Effector memory CD8-positive, alpha-beta T cell (primary cell): Measurements from ENCODE around the gene DLG2.

ENCODE experiments used
- ATAC-seq: fragments of 150-1000 bp; cut with Tn5 transposase; replicated peaks from 2 replicates; pipeline ENCODE4 v1.10.0; 2021; ENCODE audit warnings: mild to moderate bottlenecking, moderate library complexity
- DNase-seq, 3 experiments: peaks; one replicate each; pipeline ENCODE4 v3.0.0; 2021
- H3K27ac Mint-ChIP-seq, 2 donors: one replicate each; pipeline ENCODE4 v1.8.0; 2022; ENCODE audit warnings: mild to moderate bottlenecking in 2 of 2, mixed read lengths in 2 of 2, moderate library complexity in 2 of 2
- H3K27me3 Mint-ChIP-seq, 2 donors: one replicate each; pipeline ENCODE4 v1.8.0; 2022; ENCODE audit warnings: mixed read lengths in 2 of 2
- H3K36me3 Mint-ChIP-seq: one replicate; pipeline ENCODE4 v1.8.0; 2022; ENCODE audit warnings: mild to moderate bottlenecking, moderate library complexity, mixed read lengths; ENCODE audit not compliant: insufficient read depth
- H3K4me1 Mint-ChIP-seq, 2 donors: one replicate each; pipeline ENCODE4 v1.8.0; 2022; ENCODE audit warnings: low read depth in 2 of 2, mixed read lengths in 2 of 2
- H3K4me3 Mint-ChIP-seq, 2 donors: one replicate each; pipeline ENCODE4 v1.8.0; 2022; ENCODE audit warnings: mild to moderate bottlenecking in 2 of 2, mixed read lengths in 2 of 2, moderate library complexity in 2 of 2
- H3K9me3 Mint-ChIP-seq, 2 donors: one replicate each; pipeline ENCODE4 v1.8.0; 2022; ENCODE audit warnings: mixed read lengths in 2 of 2

The DLG2 gene

DNA sequence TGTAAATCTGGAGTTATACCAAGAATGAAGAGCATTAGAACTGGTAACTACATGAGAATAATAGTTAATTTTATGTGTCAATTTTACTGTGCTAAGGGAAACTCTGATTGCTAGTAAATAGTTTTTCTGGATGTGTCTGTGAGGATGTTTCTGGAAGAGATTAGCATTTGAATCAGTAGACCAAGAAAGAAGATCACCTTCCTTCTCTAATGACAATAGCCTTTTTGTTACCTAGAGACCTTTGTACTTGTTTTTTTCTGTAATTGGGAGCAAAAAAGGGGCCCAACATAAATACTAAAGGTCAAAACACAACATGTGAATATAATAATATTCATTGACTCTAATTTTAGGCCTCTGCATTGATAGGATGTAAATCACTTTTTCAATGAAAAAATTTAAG is 100.6 kb downstream of the DLG2 start:
- H3K36me3 Mint-ChIP-seq, result no peaks in the 10 kb centered on the region
- H3K27ac Mint-ChIP-seq, result no peak overlapping the region
- peaks cover 0 to 16% of the 10 kb centered on the region in 2 donors for H3K27me3 Mint-ChIP-seq
- ATAC-seq (no peak), DNase-seq (no peak)
- peaks cover 10% of the 10 kb centered on the region in 2 donors for H3K9me3 Mint-ChIP-seq
- no peak overlapping the region for H3K4me3 Mint-ChIP-seq
- H3K4me1 Mint-ChIP-seq, result no peaks in the 10 kb centered on the region

DNA sequence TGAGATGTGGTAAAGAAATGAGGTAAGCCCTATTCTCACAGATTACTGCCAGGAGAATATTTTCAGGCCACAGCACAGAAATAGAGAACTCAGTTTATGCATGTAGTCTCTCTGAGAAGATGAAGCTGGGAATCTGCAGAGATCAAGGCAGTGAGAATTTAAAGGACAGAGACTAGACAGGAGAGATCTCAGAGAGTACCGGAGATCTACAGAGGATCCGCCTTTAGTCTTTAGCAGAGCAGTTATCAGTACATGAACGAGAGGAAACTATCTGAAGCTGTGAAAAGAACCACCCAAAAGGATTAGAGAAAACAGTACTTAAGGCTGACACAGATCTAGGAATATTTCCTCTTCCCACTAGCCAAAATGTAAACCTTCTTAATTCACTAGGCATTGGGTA is 101.5 kb downstream of the DLG2 start:
- Mint-ChIP-seq H3K27ac (no peak overlapping the region), H3K36me3 (no peaks in the 10 kb centered on the region), H3K4me1 (no peaks in the 10 kb centered on the region), H3K27me3 (peaks cover 0 to 11% of the 10 kb centered on the region in 2 donors), H3K4me3 (no peak overlapping the region), H3K9me3 (peaks cover 11 to 13% of the 10 kb centered on the region in 2 donors)
- ATAC-seq, result no peak
- DNase-seq, result no peak

DNA sequence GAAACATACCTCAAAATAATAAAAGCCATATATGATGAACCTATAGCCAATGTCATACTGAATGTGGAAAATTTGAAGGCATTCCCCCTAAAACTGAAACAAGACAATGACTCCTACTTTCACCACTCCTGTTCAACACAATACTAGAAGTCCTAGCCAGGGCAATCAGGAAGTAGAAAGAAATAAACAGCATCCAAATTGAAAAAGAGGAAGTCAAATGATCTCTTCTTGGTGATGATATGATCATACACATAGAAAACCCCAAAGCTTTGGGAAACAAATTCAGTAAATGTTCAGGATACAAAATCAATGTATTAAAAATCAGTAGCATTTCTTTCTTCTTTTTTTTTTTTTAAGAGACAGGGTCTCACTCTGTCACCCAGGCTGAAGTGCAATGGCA is 109.9 kb downstream of the DLG2 start:
- no peak for DNase-seq
- H3K27ac Mint-ChIP-seq, result no peak overlapping the region
- no peaks in the 10 kb centered on the region for H3K36me3 Mint-ChIP-seq
- peaks cover 7 to 14% of the 10 kb centered on the region in 2 donors for H3K9me3 Mint-ChIP-seq
- H3K4me3 Mint-ChIP-seq, result no peak overlapping the region
- ATAC-seq, result no peak
- H3K4me1 Mint-ChIP-seq, result no peaks in the 10 kb centered on the region
- no peaks in the 10 kb centered on the region for H3K27me3 Mint-ChIP-seq

DNA sequence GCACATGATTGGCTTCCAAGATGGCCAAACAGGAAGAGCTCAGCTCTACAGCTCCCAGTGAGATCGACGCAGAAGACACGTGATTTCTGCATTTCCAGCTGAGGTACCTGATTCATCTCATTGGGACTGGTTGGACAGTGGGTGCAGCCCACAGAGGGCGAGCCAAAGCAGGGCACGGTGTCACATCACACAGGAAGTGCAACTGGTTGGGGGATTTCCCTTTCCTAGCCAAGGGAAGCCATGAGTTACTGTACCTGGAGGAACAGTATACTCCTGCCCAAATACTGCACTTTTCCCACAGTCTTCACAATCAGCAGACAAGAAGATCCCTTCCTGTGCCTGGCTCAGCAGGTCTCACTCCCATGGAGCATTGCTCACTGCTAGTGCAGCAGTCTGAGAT is 131.2 kb downstream of the DLG2 start:
- no peak for ATAC-seq
- H3K27me3 Mint-ChIP-seq, result no peaks in the 10 kb centered on the region
- no peaks in the 10 kb centered on the region for H3K4me1 Mint-ChIP-seq
- no peak for DNase-seq
- no peak overlapping the region for H3K4me3 Mint-ChIP-seq
- no peak overlapping the region for H3K27ac Mint-ChIP-seq
- H3K9me3 Mint-ChIP-seq, result peaks cover 7 to 32% of the 10 kb centered on the region in 2 donors
- no peaks in the 10 kb centered on the region for H3K36me3 Mint-ChIP-seq

DNA sequence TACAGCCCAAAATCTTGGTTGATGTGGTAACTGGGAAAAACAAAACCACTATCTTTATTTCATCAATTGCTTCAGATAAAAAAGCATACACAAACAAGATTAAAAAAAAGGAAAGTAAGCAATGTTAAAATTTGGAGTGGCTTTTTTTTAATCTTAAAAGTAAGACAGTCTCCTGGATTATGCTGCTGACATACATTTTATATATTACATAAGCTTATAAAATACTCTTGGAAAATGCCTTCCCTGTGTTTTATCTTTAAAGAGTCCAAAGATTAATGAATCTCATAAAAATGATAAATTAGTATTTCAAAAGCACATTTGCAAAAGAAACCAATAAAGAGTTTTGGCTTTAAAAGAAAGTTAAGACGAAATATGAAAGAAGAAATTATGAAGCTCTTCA is 132.7 kb downstream of the DLG2 start:
- Mint-ChIP-seq H3K4me3 (no peak overlapping the region), H3K36me3 (no peaks in the 10 kb centered on the region), H3K4me1 (no peaks in the 10 kb centered on the region), H3K27me3 (no peaks in the 10 kb centered on the region), H3K27ac (no peak overlapping the region), H3K9me3 (peaks cover 8 to 27% of the 10 kb centered on the region in 2 donors)
- DNase-seq (no peak), ATAC-seq (no peak)

DNA sequence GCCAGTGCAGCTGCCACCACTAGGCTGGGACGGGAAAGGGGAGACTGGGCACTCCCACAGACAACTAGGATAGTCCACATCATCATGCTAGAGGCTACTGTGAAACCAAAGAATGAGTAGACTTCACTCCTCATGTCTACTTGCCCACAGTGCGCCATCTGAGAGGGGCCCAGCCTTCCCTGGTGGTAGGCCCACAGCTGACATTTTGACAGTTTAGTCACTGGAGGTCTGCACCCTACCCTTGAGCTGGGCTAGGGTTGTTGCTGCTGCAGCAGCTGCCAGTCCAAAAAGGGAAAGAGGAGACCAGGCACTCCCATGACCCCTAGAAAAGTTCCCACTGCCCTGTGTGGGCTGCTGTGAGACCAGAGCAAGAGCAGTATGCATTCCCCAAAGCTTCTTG is 141.2 kb downstream of the DLG2 start:
- Mint-ChIP-seq H3K4me3 (no peak overlapping the region), H3K36me3 (no peaks in the 10 kb centered on the region), H3K27ac (no peak overlapping the region), H3K27me3 (no peaks in the 10 kb centered on the region), H3K9me3 (peaks cover 5 to 30% of the 10 kb centered on the region in 2 donors), H3K4me1 (no peaks in the 10 kb centered on the region)
- ATAC-seq (no peak), DNase-seq (no peak)

DNA sequence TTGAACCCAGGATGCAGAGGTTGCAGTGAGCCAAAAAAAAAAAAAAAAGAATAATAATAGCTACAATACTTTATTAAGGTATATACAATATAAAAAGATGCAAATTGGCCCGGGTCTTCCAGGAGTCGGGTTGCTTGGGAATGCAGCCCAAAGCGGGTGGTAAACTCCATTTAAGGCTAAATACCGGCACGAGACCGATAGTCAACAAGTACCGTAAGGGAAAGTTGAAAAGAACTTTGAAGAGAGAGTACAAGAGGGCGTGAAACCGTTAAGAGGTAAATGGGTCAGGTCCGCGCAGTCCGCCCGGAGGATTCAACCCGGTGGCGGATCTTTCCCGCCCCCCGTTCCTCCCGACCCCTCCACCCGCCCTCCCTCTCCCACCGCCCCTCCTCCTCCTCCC is 143.3 kb downstream of the DLG2 start:
- Mint-ChIP-seq H3K36me3 (no peaks in the 10 kb centered on the region), H3K9me3 (peaks cover 1 to 23% of the 10 kb centered on the region in 2 donors), H3K4me1 (no peaks in the 10 kb centered on the region), H3K27ac (no peak overlapping the region), H3K4me3 (no peak overlapping the region), H3K27me3 (no peaks in the 10 kb centered on the region)
- ATAC-seq (no peak), DNase-seq (no peak)

DNA sequence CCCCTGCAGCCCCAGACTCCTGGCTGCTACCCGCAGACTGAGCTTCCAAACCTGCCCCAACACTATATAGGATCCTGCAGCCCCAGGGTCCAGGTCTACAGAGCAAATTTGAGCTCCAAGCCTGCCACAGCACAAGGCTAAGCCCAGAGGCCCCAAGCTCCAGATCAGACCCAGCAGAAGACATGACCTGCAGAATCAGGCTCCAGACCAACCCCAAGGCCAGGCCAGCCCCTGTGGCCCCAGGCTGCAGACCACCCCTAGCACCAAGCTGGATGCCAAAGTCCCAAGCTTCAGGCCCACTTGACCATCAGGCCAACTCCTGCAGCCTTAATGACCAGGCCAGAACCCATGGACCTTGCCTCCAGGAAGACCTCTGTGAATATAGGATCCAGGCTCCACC is 145.3 kb downstream of the DLG2 start:
- ATAC-seq, result no peak
- Mint-ChIP-seq H3K4me1 (no peaks in the 10 kb centered on the region), H3K36me3 (no peaks in the 10 kb centered on the region), H3K9me3 (peaks cover 0 to 13% of the 10 kb centered on the region in 2 donors), H3K27ac (no peak overlapping the region), H3K27me3 (no peaks in the 10 kb centered on the region), H3K4me3 (no peak overlapping the region)
- no peak for DNase-seq

DNA sequence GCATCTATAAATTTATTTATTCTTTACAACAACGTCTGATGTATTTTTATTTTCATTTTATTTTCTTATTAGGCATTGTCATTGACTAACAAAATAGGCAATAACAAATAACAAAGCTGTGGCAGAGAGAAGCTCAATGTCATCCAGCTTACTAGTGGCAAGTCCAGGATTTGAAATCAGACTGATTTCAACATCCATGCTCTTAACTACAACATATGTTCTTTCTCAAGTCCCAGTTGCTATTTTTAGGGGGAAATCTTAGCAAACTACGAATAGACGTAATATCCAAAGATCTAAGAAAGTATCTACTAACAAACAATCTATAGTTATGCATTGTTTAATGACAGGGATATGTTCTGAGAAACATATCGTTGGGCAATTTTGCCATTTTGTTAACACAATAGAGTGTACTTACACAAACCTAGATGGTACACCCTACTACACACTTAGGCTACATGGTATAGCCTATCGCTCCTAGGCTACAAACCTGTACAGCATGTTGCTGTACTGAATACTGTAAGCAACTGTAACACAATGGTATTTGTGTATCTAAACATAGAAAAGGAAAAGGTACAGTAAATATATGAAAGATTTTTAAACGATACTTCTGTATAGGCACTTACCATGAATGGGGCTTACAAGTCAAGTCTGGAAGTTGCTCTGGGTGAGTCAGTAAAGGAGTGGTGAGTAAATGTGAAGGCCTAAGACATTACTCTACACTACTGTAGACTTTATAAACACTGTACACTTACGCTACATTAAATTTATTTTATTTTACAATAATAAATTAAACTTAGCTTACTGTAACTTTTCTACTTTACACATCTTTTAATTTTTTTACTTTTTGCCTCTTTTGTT is 151.3 kb downstream of the DLG2 start:
- Mint-ChIP-seq H3K4me3 (no peak overlapping the region), H3K36me3 (no peaks in the 10 kb centered on the region), H3K9me3 (peaks cover 2 to 9% of the 10 kb centered on the region in 2 donors), H3K4me1 (no peaks in the 10 kb centered on the region), H3K27me3 (no peaks in the 10 kb centered on the region), H3K27ac (no peak overlapping the region)
- no peak for ATAC-seq
- no peak for DNase-seq

DNA sequence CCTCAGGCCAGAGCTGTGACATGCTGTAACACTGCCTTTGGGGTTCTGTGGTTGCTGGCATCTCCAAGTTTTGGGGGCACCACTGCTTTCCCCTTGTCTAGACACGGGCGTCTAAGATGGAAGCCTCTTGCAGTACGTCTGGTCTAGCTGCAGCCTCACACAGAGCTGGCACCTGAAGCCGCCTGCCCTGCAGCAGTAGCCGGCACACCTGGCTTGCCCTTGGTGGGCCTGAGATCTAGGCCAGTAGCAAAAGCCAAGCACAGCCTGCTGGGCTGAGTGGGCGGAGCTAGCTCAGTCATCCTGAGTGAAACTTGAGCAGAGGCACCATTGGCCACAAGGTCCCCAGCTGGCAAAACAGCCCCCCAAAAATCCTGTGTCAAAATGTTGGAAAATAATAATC is 154.2 kb downstream of the DLG2 start:
- DNase-seq (no peak), ATAC-seq (no peak)
- H3K9me3 Mint-ChIP-seq, result peaks cover 16 to 24% of the 10 kb centered on the region in 2 donors
- no peak overlapping the region for H3K4me3 Mint-ChIP-seq
- no peaks in the 10 kb centered on the region for H3K36me3 Mint-ChIP-seq
- no peaks in the 10 kb centered on the region for H3K27me3 Mint-ChIP-seq
- no peak overlapping the region for H3K27ac Mint-ChIP-seq
- no peaks in the 10 kb centered on the region for H3K4me1 Mint-ChIP-seq

DNA sequence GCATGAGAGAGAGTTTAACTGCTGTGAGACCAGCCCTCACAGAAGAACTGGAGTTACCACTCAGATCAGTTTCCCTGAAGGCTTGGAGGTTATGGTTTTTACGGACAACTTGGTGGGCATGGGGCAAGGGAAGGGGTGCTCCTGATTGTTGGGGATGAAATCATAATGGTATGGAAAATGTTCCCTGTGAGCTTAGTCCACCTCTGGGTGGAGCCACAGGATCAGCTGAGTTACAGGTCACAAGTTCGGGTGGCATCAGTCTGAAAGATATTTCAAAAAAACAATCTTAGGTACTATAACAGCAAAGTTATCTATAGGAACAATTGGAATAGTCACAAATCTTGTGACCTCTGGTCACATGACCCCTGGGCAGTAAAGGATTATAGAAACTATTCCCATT is 162.9 kb downstream of the DLG2 start:
- no peaks in the 10 kb centered on the region for H3K36me3 Mint-ChIP-seq

DNA sequence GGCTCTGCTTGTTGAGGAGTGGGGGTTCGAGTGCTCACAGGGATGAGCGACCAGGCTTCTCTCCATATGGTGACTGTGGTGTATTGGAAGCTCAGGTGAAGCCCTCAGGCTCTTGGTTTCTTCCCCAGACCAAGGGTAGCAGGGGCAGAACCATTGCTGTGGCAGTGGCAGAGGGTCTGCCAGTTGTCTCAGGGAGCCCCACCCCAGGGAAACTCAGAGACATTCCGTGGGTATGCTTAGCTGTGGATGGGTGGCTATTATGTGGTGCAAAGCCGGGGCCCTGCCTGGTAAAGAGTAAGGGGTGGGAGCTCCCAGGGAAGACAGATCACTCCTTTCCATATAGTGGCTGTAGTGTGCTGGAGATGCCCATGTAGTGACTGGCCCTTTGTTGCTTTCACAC is 167.8 kb downstream of the DLG2 start:
- Mint-ChIP-seq H3K4me3 (no peak overlapping the region), H3K9me3 (peaks cover 28 to 42% of the 10 kb centered on the region in 2 donors)
- no peak for ATAC-seq

More for the DNA sequence above, 162.9 kb downstream of the DLG2 start:
- Mint-ChIP-seq H3K27ac (no peak overlapping the region), H3K27me3 (no peaks in the 10 kb centered on the region), H3K4me3 (no peak overlapping the region), H3K9me3 (peaks cover 16 to 18% of the 10 kb centered on the region in 2 donors), H3K4me1 (no peaks in the 10 kb centered on the region)
- no peak for ATAC-seq
- no peak for DNase-seq

DNA sequence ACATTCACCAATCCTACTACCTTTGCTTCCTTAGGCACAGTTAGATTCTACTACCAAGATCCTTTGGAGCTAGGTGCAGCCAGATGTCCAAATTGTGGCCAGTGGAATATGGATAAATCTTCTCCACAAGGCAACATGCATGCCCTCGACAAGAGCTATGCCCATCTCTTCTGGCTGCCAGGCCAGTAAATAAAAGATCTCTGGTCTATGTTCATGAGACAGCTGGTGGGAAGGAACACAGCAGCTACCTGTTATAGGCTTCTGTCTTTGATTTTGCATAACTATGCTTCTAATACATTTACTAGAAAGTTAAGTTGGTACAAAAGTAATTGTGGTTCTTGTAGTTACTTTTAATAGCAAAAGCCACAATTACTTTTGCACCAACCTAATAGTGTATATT is 182.7 kb downstream of the DLG2 start:
- no peaks in the 10 kb centered on the region for H3K4me1 Mint-ChIP-seq
- DNase-seq (no peak), ATAC-seq (no peak)
- no peak overlapping the region for H3K27ac Mint-ChIP-seq
- H3K27me3 Mint-ChIP-seq, result no peaks in the 10 kb centered on the region
- peaks cover 7 to 17% of the 10 kb centered on the region in 2 donors for H3K9me3 Mint-ChIP-seq
- H3K36me3 Mint-ChIP-seq, result no peaks in the 10 kb centered on the region
- H3K4me3 Mint-ChIP-seq, result no peak overlapping the region

More for the DNA sequence above, 167.8 kb downstream of the DLG2 start:
- no peak overlapping the region for H3K27ac Mint-ChIP-seq
- DNase-seq, result no peak
- H3K36me3 Mint-ChIP-seq, result no peaks in the 10 kb centered on the region
- H3K27me3 Mint-ChIP-seq, result no peaks in the 10 kb centered on the region
- H3K4me1 Mint-ChIP-seq, result no peaks in the 10 kb centered on the region

DNA sequence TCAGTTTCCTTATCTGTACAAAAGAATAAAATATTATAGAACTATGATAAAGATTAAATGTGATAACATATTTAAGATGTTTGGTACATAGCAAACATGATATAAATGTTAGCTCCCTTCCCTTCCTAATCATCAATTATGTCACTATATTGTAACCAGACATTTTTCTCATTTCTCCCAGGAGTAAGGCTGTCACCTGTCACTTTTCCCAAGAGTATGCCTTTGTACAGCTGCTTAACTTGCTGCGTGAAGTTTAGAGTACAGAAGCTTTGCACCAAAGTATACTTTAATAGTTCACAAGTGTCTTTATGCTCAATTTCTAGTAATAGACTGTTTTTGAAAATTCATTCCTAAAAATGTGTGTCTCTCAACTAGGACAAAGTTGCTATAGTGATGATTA is 186.9 kb downstream of the DLG2 start:
- no peak overlapping the region for H3K4me3 Mint-ChIP-seq
- H3K27me3 Mint-ChIP-seq, result no peaks in the 10 kb centered on the region
- no peaks in the 10 kb centered on the region for H3K4me1 Mint-ChIP-seq
- ATAC-seq (no peak), DNase-seq (no peak)
- H3K36me3 Mint-ChIP-seq, result no peaks in the 10 kb centered on the region
- H3K9me3 Mint-ChIP-seq, result peaks cover 12 to 27% of the 10 kb centered on the region in 2 donors
- no peak overlapping the region for H3K27ac Mint-ChIP-seq
